Neural progenitor cell (in vitro differentiated cells): ENCODE data around the gene TREM1.

Source experiments
- CTCF ChIP-seq: fragments of 200-600 bp; sonication (generic); IDR thresholded peaks from 2 replicates; pipeline ENCODE4 v1.5.1; 2017; ENCODE audit warnings: antibody characterized with exemption, mild to moderate bottlenecking
- EZH2 ChIP-seq: fragments of 200-600 bp; sonication (generic); IDR thresholded peaks from 2 replicates; pipeline ENCODE4 v1.6.1; 2017; ENCODE audit warnings: antibody characterized with exemption, mild to moderate bottlenecking, moderate library complexity

GRCh38 chr6:41325446-41326066, 39.1 kb upstream of the TREM1 start:
- TF ChIP-seq CTCF (no peak), EZH2 (no peak)
